ENCODE results near the gene MYO18A. TPM values are rescaled to one million over a fixed set of nuclear protein-coding genes. Genes with fewer than 3 reads are reported as not detected.
"Not testable (repeated sequence)": the region's sequence is repeated elsewhere in the genome, so short reads cannot be mapped to it uniquely, and the experiment has no call there.

The MYO18A gene
- total RNA-seq, 2 experiments from 2014 or later = 23.8 to 25.0 TPM

- no peak for DNase-seq
- Mint-ChIP-seq H3K9me3 (no peaks in the 10 kb centered on the region), H3K4me1 (ENCODE audit: low read depth) (no peaks in the 10 kb centered on the region), H3K36me3 (ENCODE audit: low read depth) (no peaks in the 10 kb centered on the region), H3K4me3 (no peak overlapping the region), H3K27me3 (ENCODE audit: low read depth) (no peaks in the 10 kb centered on the region), H3K27ac (no peak overlapping the region)
- intact Hi-C loops (cut with micrococcal nuclease) = no loop called here
- CTCF ChIA-PET = interaction anchor here (6.6 kb wide), 1 partner anchor 8 kb away, joined by 44 read pairs; no protein-coding TSS in a partner anchor
Measured at GRCh38 chr17:29210879-29211278, 30.7 kb upstream of the MYO18A start.

DNA sequence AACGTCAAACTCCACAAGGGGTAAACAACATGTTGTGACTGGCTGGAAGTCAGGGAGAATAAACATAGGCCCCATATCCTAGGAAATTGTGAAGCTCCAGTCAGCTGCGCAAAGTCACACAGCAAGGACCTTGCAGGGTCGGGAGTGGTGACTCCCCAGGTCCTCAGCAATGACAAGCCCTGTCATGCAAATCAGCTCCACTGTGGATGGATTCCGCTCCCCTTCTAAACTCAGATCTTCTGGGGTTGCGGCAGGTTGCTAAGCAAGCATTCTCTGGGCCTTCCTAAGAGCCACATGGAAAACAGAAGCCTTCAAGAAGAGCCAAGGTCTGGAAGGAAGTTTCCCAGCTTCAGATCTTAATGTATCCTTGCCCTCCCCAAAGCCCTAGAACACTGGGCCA lies 28.9 kb upstream of the MYO18A start:
- no peak for DNase-seq
- Mint-ChIP-seq H3K4me1 (ENCODE audit: low read depth) (no peaks in the 10 kb centered on the region), H3K4me3 (no peak overlapping the region), H3K27ac (no peak overlapping the region), H3K27me3 (ENCODE audit: low read depth) (no peaks in the 10 kb centered on the region), H3K9me3 (no peaks in the 10 kb centered on the region), H3K36me3 (ENCODE audit: low read depth) (no peaks in the 10 kb centered on the region)
- CTCF ChIA-PET = interaction anchor here (0.6 to 6.6 kb wide), 4 partner anchors 9 to 28 kb away, joined by 3 to 44 read pairs (median 4); partner anchors contain the start of gene MYO18A
- intact Hi-C loops (cut with micrococcal nuclease) = no loop called here

DNA sequence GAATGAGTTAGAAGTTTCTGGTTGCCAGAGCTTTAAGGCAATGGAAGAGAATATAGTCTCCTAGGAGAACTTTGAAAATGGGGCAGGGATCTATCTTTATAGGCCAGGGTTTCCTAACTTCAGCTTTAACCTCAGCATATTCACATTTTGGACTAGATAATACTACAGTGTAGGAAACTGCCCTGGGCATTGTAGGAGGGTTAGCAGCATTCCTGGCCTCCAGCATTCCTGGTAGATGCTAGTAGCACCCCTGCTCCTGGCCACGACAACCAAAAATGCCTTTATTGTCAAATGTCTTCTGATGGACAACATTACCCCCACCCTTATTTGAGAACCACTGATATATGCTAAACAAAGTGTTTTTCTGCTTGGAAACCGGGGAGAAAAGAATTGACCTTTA lies 27.8 kb upstream of the MYO18A start:
- Mint-ChIP-seq H3K27me3 (ENCODE audit: low read depth) (no peaks in the 10 kb centered on the region), H3K9me3 (no peaks in the 10 kb centered on the region), H3K4me3 (no peak overlapping the region), H3K36me3 (ENCODE audit: low read depth) (no peaks in the 10 kb centered on the region), H3K27ac (no peak overlapping the region), H3K4me1 (ENCODE audit: low read depth) (no peaks in the 10 kb centered on the region)
- no peak for DNase-seq
- intact Hi-C loops (cut with micrococcal nuclease) = no loop called here
- CTCF ChIA-PET = interaction anchor here (0.6 to 6.6 kb wide), 3 partner anchors 10 to 415 kb away, joined by 4 to 44 read pairs (median 5); no protein-coding TSS in a partner anchor

DNA sequence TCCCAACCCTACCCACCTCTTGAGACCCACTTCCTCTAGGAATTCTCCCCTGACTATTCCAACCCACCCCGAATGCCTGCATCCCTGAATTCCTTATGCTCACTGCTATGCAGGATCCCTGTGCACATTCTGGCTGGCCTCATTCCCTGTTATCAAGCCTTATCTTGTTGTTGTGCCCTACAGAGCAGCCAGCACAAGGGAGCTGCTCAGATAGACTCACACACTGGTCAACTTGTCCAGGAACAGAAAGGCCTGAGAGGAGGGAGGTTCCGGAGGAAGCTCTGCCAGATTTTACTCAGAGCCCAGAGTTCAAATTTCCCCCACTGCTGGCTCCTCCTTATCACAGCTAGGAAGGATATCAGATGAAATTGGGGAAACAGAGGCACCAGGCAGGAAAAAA lies 24.8 kb upstream of the MYO18A start:
- Mint-ChIP-seq H3K27ac (no peak overlapping the region), H3K36me3 (ENCODE audit: low read depth) (no peaks in the 10 kb centered on the region), H3K4me1 (ENCODE audit: low read depth) (no peaks in the 10 kb centered on the region), H3K9me3 (no peaks in the 10 kb centered on the region), H3K4me3 (no peak overlapping the region), H3K27me3 (ENCODE audit: low read depth) (no peaks in the 10 kb centered on the region)
- CTCF ChIA-PET = interaction anchor here (0.6 kb wide), 1 partner anchor 174 kb away, joined by 3 read pairs; no protein-coding TSS in a partner anchor
- intact Hi-C loops (cut with micrococcal nuclease) = no loop called here
- no peak for DNase-seq

GRCh38 chr17:29204068-29204804 lies 24.0 kb upstream of the MYO18A start:
- DNase-seq; CTCF ChIA-PET; intact Hi-C loops (cut with micrococcal nuclease); H3K9me3 Mint-ChIP-seq; H3K27me3 Mint-ChIP-seq (ENCODE audit: low read depth); H3K4me3 Mint-ChIP-seq; H3K36me3 Mint-ChIP-seq (ENCODE audit: low read depth); H3K4me1 Mint-ChIP-seq (ENCODE audit: low read depth); H3K27ac Mint-ChIP-seq: not testable (repeated sequence)

GRCh38 chr17:29197516-29198272 lies 17.5 kb upstream of the MYO18A start:
- H3K36me3 Mint-ChIP-seq (ENCODE audit: low read depth) = no peaks in the 10 kb centered on the region
- DNase-seq = no peak
- no peak overlapping the region for H3K4me3 Mint-ChIP-seq
- no peak overlapping the region for H3K27ac Mint-ChIP-seq
- CTCF ChIA-PET = interaction anchor here (0.8 to 0.9 kb wide), 2 partner anchors 20 to 22 kb away, joined by 4 read pairs; no protein-coding TSS in a partner anchor
- intact Hi-C loops (cut with micrococcal nuclease) = no loop called here
- H3K27me3 Mint-ChIP-seq (ENCODE audit: low read depth) = no peaks in the 10 kb centered on the region
- H3K9me3 Mint-ChIP-seq = no peaks in the 10 kb centered on the region
- H3K4me1 Mint-ChIP-seq (ENCODE audit: low read depth) = peaks cover 3% of the 10 kb centered on the region

GRCh38 chr17:29196769-29197515 lies 16.7 kb upstream of the MYO18A start:
- Mint-ChIP-seq H3K4me3 (no peak overlapping the region), H3K36me3 (ENCODE audit: low read depth) (no peaks in the 10 kb centered on the region), H3K27ac (no peak overlapping the region), H3K9me3 (no peaks in the 10 kb centered on the region), H3K27me3 (ENCODE audit: low read depth) (no peaks in the 10 kb centered on the region), H3K4me1 (ENCODE audit: low read depth) (peaks cover 3% of the 10 kb centered on the region)
- no peak for DNase-seq
- intact Hi-C loops (cut with micrococcal nuclease) = no loop called here
- CTCF ChIA-PET = interaction anchor here (7.7 kb wide), 1 partner anchor 22 kb away, joined by 45 read pairs; no protein-coding TSS in a partner anchor

GRCh38 chr17:29195465-29196081 lies 15.4 kb upstream of the MYO18A start:
- CTCF ChIA-PET = interaction anchor here (1.9 to 7.7 kb wide), 2 partner anchors 15 to 23 kb away, joined by 7 to 45 read pairs; partner anchors contain the start of gene MYO18A
- Mint-ChIP-seq H3K27ac (no peak overlapping the region), H3K36me3 (ENCODE audit: low read depth) (no peaks in the 10 kb centered on the region), H3K4me3 (no peak overlapping the region), H3K9me3 (no peaks in the 10 kb centered on the region), H3K27me3 (ENCODE audit: low read depth) (peaks cover 2% of the 10 kb centered on the region), H3K4me1 (ENCODE audit: low read depth) (peaks cover 3% of the 10 kb centered on the region)
- intact Hi-C loops (cut with micrococcal nuclease) = no loop called here
- no peak for DNase-seq

GRCh38 chr17:29194669-29195068 lies 14.5 kb upstream of the MYO18A start:
- Mint-ChIP-seq H3K9me3 (no peaks in the 10 kb centered on the region), H3K27me3 (ENCODE audit: low read depth) (peaks cover 2% of the 10 kb centered on the region), H3K4me3 (no peak overlapping the region), H3K4me1 (ENCODE audit: low read depth) (peaks cover 3% of the 10 kb centered on the region), H3K27ac (no peak overlapping the region), H3K36me3 (ENCODE audit: low read depth) (no peaks in the 10 kb centered on the region)
- no peak for DNase-seq
- CTCF ChIA-PET = interaction anchor here (0.6 to 7.7 kb wide), 3 partner anchors 14 to 24 kb away, joined by 4 to 45 read pairs (median 7); partner anchors contain the start of gene MYO18A
- intact Hi-C loops (cut with micrococcal nuclease) = no loop called here

DNA sequence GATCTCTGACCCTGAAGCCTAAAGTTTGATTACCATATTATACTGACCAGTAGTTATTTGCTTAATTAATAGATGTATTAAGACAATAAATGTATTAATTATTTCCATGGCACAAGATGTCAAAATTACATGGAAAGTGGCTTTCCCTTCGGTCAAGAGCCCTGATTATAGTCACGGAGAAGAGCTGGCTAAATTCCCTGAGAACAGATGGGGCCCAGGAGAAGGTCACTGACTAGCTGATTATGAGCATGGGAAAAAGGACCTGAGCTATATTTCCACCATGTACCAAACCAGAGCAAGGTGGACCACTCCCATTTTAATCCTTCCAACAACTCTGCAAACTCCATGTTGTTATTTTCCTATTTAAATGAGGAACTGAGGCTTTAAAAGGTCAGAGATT lies 12.9 kb upstream of the MYO18A start:
- peaks cover 3% of the 10 kb centered on the region for H3K4me1 Mint-ChIP-seq (ENCODE audit: low read depth)
- CTCF ChIA-PET = interaction anchor here (0.9 to 7.7 kb wide), 6 partner anchors 11 to 77 kb away, joined by 3 to 45 read pairs (median 6); partner anchors contain the start of gene MYO18A
- H3K36me3 Mint-ChIP-seq (ENCODE audit: low read depth) = no peaks in the 10 kb centered on the region
- DNase-seq = no peak
- no peak overlapping the region for H3K27ac Mint-ChIP-seq
- H3K4me3 Mint-ChIP-seq = no peak overlapping the region
- peaks cover 2% of the 10 kb centered on the region for H3K27me3 Mint-ChIP-seq (ENCODE audit: low read depth)
- intact Hi-C loops (cut with micrococcal nuclease) = no loop called here
- no peaks in the 10 kb centered on the region for H3K9me3 Mint-ChIP-seq

DNA sequence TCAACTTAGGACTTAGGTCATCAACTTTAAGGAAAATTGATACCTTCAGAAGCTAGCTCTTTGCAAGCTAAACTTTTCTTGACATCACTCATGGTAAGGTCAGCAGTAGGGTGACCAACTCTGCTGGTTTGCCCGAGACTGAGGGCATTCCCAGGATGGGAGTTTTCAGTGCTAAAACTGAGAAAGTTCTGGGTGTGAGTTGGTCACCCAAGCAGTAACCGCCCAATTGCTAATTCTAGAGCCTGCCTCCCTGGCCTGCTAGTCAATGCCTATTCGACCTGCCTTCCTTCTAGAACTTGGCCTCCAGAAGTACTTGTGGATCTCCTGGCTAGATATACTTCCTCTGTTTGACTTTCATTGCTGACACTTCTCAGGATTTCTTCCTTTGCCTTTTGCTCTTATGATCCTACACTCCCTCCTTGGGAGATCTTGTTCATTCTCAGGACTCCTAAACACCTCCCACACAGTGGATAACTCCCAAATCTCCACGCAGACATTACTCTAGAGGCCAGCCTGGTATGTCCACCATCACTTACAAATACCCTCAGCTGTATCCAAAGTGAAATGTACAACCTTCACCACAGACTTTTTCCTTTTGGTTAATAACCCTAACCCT lies 10.5 kb upstream of the MYO18A start:
- intact Hi-C loops (cut with micrococcal nuclease) = no loop called here
- Mint-ChIP-seq H3K27ac (no peak overlapping the region), H3K4me3 (no peak overlapping the region), H3K27me3 (ENCODE audit: low read depth) (peaks cover 2% of the 10 kb centered on the region), H3K4me1 (ENCODE audit: low read depth) (peaks cover 3% of the 10 kb centered on the region), H3K9me3 (no peaks in the 10 kb centered on the region), H3K36me3 (ENCODE audit: low read depth) (no peaks in the 10 kb centered on the region)
- CTCF ChIA-PET = interaction anchor here (0.7 to 7.7 kb wide), 4 partner anchors 28 to 74 kb away, joined by 3 to 45 read pairs (median 3); no protein-coding TSS in a partner anchor
- DNase-seq = no peak

All from activated naive CD4-positive, alpha-beta T cell treated with anti-CD3 and anti-CD28 coated beads for 36 hours (primary cell).